Heart right ventricle (tissue), 16 donors: Measurements from ENCODE around the gene IFNL4. TPM values are rescaled to one million over a fixed set of nuclear protein-coding genes. Genes with fewer than 3 reads are reported as not detected.
"Not testable (repeated sequence)": the region's sequence is repeated elsewhere in the genome, so short reads cannot be mapped to it uniquely, and the experiment has no call there.

Experiments
- ATAC-seq, 8 donors: fragments of 200-7000 bp; cut with Tn5 transposase; one replicate each; pipeline ENCODE4 v1.9.1; 2020; ENCODE audit warnings: mild to moderate bottlenecking in 8 of 8, moderate library complexity in 8 of 8, moderate number of reproducible peaks in 1 of 8
- DNase-seq, 2 donors: peaks; one replicate each; pipeline ENCODE4 v3.0.0-alpha.2; 2020
- H3K27ac ChIP-seq, 10 donors: fragments of 200-600 bp; sonication (generic) in 2 of 10; one replicate each; pipeline versions ENCODE4 v1.5.0 to v1.8.0; 2020 to 2022; ENCODE audit warnings: mild to moderate bottlenecking in 3 of 10
- H3K27me3 ChIP-seq, 7 donors: fragments of 200-600 bp; one replicate each; pipeline ENCODE4 v1.8.0; 2021 to 2022; ENCODE audit warnings: mild to moderate bottlenecking in 2 of 7
- H3K36me3 ChIP-seq, 9 donors: fragments of 200-600 bp; sonication (generic) in 1 of 9; one replicate each; pipeline versions ENCODE4 v1.5.0 to v1.8.0; 2020 to 2022; ENCODE audit warnings: mild to moderate bottlenecking in 2 of 9
- H3K4me1 ChIP-seq, 9 donors: fragments of 200-600 bp; sonication (generic) in 1 of 9; one replicate each; pipeline versions ENCODE4 v1.5.0 to v1.8.0; 2020 to 2022; ENCODE audit warnings: mild to moderate bottlenecking in 4 of 9
- H3K4me3 ChIP-seq, 10 donors: fragments of 200-600 bp; sonication (generic) in 2 of 10; one replicate each; pipeline versions ENCODE4 v1.5.0 to v1.8.0; 2020 to 2022; ENCODE audit warnings: mild to moderate bottlenecking in 7 of 10, moderate library complexity in 2 of 10
- H3K9me3 ChIP-seq, 11 donors: fragments of 200-600 bp in 10 of 11; sonication (generic) in 2 of 11; one replicate each; pipeline versions ENCODE4 v1.5.0 to v1.8.0; 2013 to 2022; ENCODE audit warnings: mild to moderate bottlenecking in 2 of 11, control low read depth in 1 of 11, moderate library complexity in 1 of 11
- WGBS, 2 donors: extraction: QIAGEN DNeasy Blood & Tissue Kit; methylation state at CpG; one replicate each; pipeline ENCODE4 v1.1.7; 2013; ENCODE audit warnings: inconsistent platforms in 1 of 2; 5-methylcytosine and 5-hydroxymethylcytosine counted together
- intact Hi-C, 10 donors: fragments of 100-400 bp; cut with DNase I; formaldehyde crosslinking; loops; one replicate each; pipeline versions ENCODE4 v1.11.1 to v1.14.2; 2022
- polyA plus RNA-seq, 2 donors: library from polyadenylated mRNA; stranded (reverse); fragments of 200-250 nt; gene quantifications; one replicate each; pipeline ENCODE4 v1.2.3, GENCODE V29; 2013
- total RNA-seq, 10 donors: library from RNA; stranded (reverse); fragmentation: NEBNext Ultra II Directional in 3 of 10; extraction: Animal tissue kit (Norgen Biotek cat#: 25700) in 3 of 10; gene quantifications; one replicate each; pipeline versions ENCODE4 v1.2.1 to v1.2.4, GENCODE V29; 2021 to 2023
- TF ChIP-seq, protein P1 (sequence below), 9 donors: fragments of 200-600 bp; sonication (generic) in 2 of 9; IDR thresholded peaks; one replicate each; pipeline versions ENCODE4 v1.5.0 to v1.8.0; 2021 to 2022; ENCODE audit warnings: antibody characterized with exemption in 9 of 9, mild to moderate bottlenecking in 5 of 9, moderate library complexity in 1 of 9
- donor health status: Arrhythmogenic right ventricular cardiomyopathy.
- donor health status: ischemic (EF 13 %, LVEDD 7.1; RV severe dilation, severe dysfunction).
- donor health status: healthy with polysubstance abuse.
- donor health status: DM: no; HTN: yes; CAD: no.
- donor health status: DM: no; HTN: no; CAD: no.
- donor health status: ischemic (EF 25% LVEDD 6.9; RV normal size, moderate dysfunction).
- donor health status: ischemic (EF 25% LVEDD 5.7; RV mildly dilated, moderate dysfunction).
- donor health status: healthy.
- donor health status: DM: yes; HTN: yes; CAD: no.
- donor health status: Ischemic cardiomyopathy.
- donor health status: ischemic (EF 35%, LVEDD 5.7; RV mildly dilated, moderate dysfunction).
- donor health status: nonischemic (EF 11% LVEDD 7.7; RV severe dilation, severe dysfunction).
- donor health status: DM: yes; HTN: yes; CAD: no.
- donor health status: PGD.
- donor health status: ischemic (EF 29% LVEDD 5.4; RV normal size, mild dysfunction).
- donor health status: nonischemic (EF 23%, LVEDD 6.1; RV moderate dilation, normal function).

Gene IFNL4
- total and polyA plus RNA-seq, 12 donors = not detected

GRCh38 chr19:39246951-39247669 is 1.5 kb downstream of the IFNL4 start:
- TF ChIP-seq, protein P1, sequence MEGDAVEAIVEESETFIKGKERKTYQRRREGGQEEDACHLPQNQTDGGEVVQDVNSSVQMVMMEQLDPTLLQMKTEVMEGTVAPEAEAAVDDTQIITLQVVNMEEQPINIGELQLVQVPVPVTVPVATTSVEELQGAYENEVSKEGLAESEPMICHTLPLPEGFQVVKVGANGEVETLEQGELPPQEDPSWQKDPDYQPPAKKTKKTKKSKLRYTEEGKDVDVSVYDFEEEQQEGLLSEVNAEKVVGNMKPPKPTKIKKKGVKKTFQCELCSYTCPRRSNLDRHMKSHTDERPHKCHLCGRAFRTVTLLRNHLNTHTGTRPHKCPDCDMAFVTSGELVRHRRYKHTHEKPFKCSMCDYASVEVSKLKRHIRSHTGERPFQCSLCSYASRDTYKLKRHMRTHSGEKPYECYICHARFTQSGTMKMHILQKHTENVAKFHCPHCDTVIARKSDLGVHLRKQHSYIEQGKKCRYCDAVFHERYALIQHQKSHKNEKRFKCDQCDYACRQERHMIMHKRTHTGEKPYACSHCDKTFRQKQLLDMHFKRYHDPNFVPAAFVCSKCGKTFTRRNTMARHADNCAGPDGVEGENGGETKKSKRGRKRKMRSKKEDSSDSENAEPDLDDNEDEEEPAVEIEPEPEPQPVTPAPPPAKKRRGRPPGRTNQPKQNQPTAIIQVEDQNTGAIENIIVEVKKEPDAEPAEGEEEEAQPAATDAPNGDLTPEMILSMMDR (IDR thresholded peaks at IDR 0.05) = no peak
- Histone ChIP-seq H3K4me1 (peaks cover 0 to 14% (median 8%) of the 10 kb centered on the region in 9 donors), H3K4me3 (peak overlapping the region in 1 of 10 donors; percentile 7), H3K27me3 (peaks cover 21 to 75% (median 57%) of the 10 kb centered on the region in 7 donors), H3K27ac (no peak overlapping the region), H3K36me3 (no peaks in the 10 kb centered on the region), H3K9me3 (no peaks in the 10 kb centered on the region)
- intact Hi-C loops = no loop called here
- WGBS, 2 donors = 10 to 15% methylated on average over 42 of the region's 42 CpGs
- DNase-seq (peak in 1 of 2 donors; percentile 16), ATAC-seq (peak in 4 of 8 donors; percentile 39 to 64 (median 49))

DNA sequence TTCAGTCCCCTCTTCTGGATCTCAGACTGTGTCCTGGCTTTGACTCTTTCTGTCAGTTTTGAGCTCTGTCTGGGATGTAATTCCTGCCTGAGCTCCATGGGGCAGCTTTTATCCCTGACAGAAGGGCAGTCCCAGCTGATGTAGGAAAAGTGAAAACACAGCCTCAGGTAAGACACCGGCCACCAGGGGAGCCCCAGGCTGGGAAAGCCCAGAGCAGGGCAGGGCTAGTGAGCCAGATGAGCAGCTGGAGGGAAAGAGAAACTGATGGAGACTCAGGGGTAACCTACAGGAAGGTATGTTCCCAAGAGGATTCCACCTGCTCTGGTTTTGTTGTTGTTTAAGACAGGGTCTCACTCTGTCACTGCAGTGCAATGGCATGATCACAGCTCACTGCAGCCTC is 3.5 kb downstream of the IFNL4 start:
- intact Hi-C loops, H3K4me3 ChIP-seq, H3K9me3 ChIP-seq, ATAC-seq, H3K27ac ChIP-seq, H3K36me3 ChIP-seq, DNase-seq: not testable (repeated sequence)
- peaks cover 0 to 14% (median 8%) of the 10 kb centered on the region in 9 donors for H3K4me1 ChIP-seq
- H3K27me3 ChIP-seq = peaks cover 21 to 72% (median 49%) of the 10 kb centered on the region in 7 donors
- no CpG with 5 or more reads among the region's 1 CpG for WGBS, 2 donors

GRCh38 chr19:39244410-39245100 is 4.1 kb downstream of the IFNL4 start, which contains the start of gene IFNL3:
Gene IFNL3 (minus strand): TSS chr19:39245006. CDS start chr19:39244967, 39 bp downstream.
- Histone ChIP-seq H3K27me3 (peaks cover 21 to 72% (median 49%) of the 10 kb centered on the region in 7 donors), H3K4me1 (peaks cover 0 to 14% (median 8%) of the 10 kb centered on the region in 9 donors)
- 59 to 81% methylated on average over 11 of the region's 12 CpGs for WGBS, 2 donors
- H3K27ac ChIP-seq, intact Hi-C loops, H3K36me3 ChIP-seq, ATAC-seq, DNase-seq, H3K4me3 ChIP-seq, H3K9me3 ChIP-seq: not testable (repeated sequence)

- peaks cover 17 to 66% (median 41%) of the 10 kb centered on the region in 7 donors for H3K27me3 ChIP-seq
- H3K9me3 ChIP-seq, DNase-seq, ATAC-seq, H3K4me3 ChIP-seq, intact Hi-C loops, H3K36me3 ChIP-seq, H3K27ac ChIP-seq: not testable (repeated sequence)
- peaks cover 0 to 14% (median 8%) of the 10 kb centered on the region in 9 donors for H3K4me1 ChIP-seq
- WGBS, 2 donors = 73 to 77% methylated on average over 11 to 13 of the region's 13 CpGs
These were observed 4.9 kb downstream of the IFNL4 start for GRCh38 chr19:39243741-39244140.

DNA sequence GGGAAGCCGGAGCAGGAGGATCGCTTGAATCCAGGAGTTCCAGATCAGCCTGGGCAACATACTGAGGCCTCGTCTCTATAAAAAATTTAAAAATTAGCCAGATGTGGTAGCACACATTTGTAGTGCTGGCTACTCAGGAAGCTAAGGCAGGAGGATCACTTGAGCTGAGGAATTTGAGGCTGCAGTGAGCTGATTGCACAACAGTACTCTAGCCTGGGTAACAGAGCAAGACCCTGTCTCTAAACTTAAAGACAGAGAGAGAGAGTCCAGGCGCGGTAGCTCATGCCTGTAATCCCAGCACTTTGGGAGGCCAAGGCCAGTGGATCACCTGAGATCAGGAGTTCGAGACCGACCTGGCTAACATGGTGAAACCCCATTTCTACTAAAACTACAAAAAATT is 8.2 kb downstream of the IFNL4 start:
- Histone ChIP-seq H3K4me1 (no peaks in the 10 kb centered on the region), H3K9me3 (no peaks in the 10 kb centered on the region), H3K4me3 (no peak overlapping the region), H3K36me3 (no peaks in the 10 kb centered on the region), H3K27ac (no peak overlapping the region), H3K27me3 (peaks cover 0 to 66% (median 47%) of the 10 kb centered on the region in 7 donors)
- intact Hi-C loops = no loop called here
- DNase-seq (no peak), ATAC-seq (no peak)
- 89 to 90% methylated on average over 7 of the region's 7 CpGs for WGBS, 2 donors
- TF ChIP-seq, protein P1 (IDR thresholded peaks at IDR 0.05) = no peak
